NCI-H1417 (cell line): ENCODE measurements around the gene ADM.
"Not testable (repeated sequence)": the region's sequence is repeated elsewhere in the genome, so short reads cannot be mapped to it uniquely, and the experiment has no call there.

ENCODE experiments used
- DNase-seq, 3 experiments: peaks; one replicate each; lab custom pipeline; 2025; lab: John Stamatoyannopoulos, UW

Gene ADM

GRCh38 chr11:10304495-10305261, at the start of gene ADM:
ADM (plus strand) TSS chr11:10305073; CDS start chr11:10305701, 628 bp downstream.
- peak in 2 of 3 experiments; percentile 65 to 67 for DNase-seq

GRCh38 chr11:10255388-10256125, 49.3 kb upstream of the ADM start:
- DNase-seq = peak in 1 of 3 experiments; percentile 39

GRCh38 chr11:10257478-10257877, 47.4 kb upstream of the ADM start:
- no peak for DNase-seq

GRCh38 chr11:10261821-10262220, 43.1 kb upstream of the ADM start:
- no peak for DNase-seq

GRCh38 chr11:10263929-10264328, 40.9 kb upstream of the ADM start:
- DNase-seq = no peak

GRCh38 chr11:10264716-10265115, 40.2 kb upstream of the ADM start:
- DNase-seq = not testable (repeated sequence)

GRCh38 chr11:10265936-10266335, 38.9 kb upstream of the ADM start:
- DNase-seq = no peak

- no peak for DNase-seq
These were observed 37.1 kb upstream of the ADM start for GRCh38 chr11:10267821-10268220.

GRCh38 chr11:10268746-10269488, 36.0 kb upstream of the ADM start:
- DNase-seq = no peak

GRCh38 chr11:10272132-10272531, 32.7 kb upstream of the ADM start:
- no peak for DNase-seq

- DNase-seq = no peak
These were observed 31.1 kb upstream of the ADM start for GRCh38 chr11:10273738-10274137.

GRCh38 chr11:10274726-10275125, 30.1 kb upstream of the ADM start:
- no peak for DNase-seq

GRCh38 chr11:10275714-10276113, 29.2 kb upstream of the ADM start:
- DNase-seq = no peak

- DNase-seq = no peak
These were observed 22.8 kb upstream of the ADM start for GRCh38 chr11:10282117-10282516.

GRCh38 chr11:10283991-10284390, 20.9 kb upstream of the ADM start:
- DNase-seq = no peak

GRCh38 chr11:10285148-10285802, 19.6 kb upstream of the ADM start:
- no peak for DNase-seq

GRCh38 chr11:10287140-10287539, 17.7 kb upstream of the ADM start:
- DNase-seq = no peak

GRCh38 chr11:10287766-10288715, 16.8 kb upstream of the ADM start:
- DNase-seq = no peak

- DNase-seq = no peak
These were observed 15.8 kb upstream of the ADM start for GRCh38 chr11:10288881-10289764.
